OCI-LY1 (cell line): ENCODE data around the gene DEFB129.

Experiments
- EZH2 ChIP-seq: fragments of 200-600 bp; sonication (generic), shearing (Covaris generic); IDR thresholded peaks from 2 replicates; pipeline ENCODE4 v1.8.0; 2017; ENCODE audit warnings: borderline replicate concordance, mixed run types, mild to moderate bottlenecking, antibody characterized with exemption, low read length, moderate library complexity, mixed read lengths
- TF ChIP-seq, protein P1 (sequence below): fragments of 200-600 bp; sonication (generic), shearing (Covaris generic); IDR thresholded peaks from 2 replicates; pipeline ENCODE4 v1.5.1; 2017; ENCODE audit warnings: mild to moderate bottlenecking, antibody characterized with exemption, low read length, moderate library complexity, mixed read lengths

DNA sequence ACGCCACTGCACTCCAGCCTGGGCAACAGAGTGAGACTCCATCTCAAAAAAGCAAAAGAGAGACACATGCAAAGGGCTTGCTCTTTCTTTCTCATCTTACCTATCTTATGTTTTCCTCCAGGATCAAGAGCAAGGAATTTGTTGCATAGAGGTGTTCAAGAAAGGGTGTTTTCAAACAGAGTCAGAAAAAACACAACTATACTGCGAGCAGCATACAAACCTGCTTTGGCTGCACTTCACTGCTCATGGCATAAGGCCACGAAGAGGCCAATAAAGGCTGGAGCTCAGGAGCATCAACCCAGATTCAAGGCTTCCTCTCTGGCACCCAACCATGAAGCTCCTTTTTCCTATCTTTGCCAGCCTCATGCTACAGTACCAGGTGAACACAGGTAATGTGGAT, at the start of gene DEFB129:
- TF ChIP-seq, protein P1, sequence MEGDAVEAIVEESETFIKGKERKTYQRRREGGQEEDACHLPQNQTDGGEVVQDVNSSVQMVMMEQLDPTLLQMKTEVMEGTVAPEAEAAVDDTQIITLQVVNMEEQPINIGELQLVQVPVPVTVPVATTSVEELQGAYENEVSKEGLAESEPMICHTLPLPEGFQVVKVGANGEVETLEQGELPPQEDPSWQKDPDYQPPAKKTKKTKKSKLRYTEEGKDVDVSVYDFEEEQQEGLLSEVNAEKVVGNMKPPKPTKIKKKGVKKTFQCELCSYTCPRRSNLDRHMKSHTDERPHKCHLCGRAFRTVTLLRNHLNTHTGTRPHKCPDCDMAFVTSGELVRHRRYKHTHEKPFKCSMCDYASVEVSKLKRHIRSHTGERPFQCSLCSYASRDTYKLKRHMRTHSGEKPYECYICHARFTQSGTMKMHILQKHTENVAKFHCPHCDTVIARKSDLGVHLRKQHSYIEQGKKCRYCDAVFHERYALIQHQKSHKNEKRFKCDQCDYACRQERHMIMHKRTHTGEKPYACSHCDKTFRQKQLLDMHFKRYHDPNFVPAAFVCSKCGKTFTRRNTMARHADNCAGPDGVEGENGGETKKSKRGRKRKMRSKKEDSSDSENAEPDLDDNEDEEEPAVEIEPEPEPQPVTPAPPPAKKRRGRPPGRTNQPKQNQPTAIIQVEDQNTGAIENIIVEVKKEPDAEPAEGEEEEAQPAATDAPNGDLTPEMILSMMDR = no peak
- TF ChIP-seq EZH2 = no peak
